ENCODE data around the gene ANKRD16.
A peak's percentile ranks its signal among the peaks of the same experiment; 100 is the strongest.

Gene ANKRD16

GRCh38 chr10:5889624-5890451 lies at the start of gene ANKRD16, which contains the start of gene FBH1:
ANKRD16 (minus strand) TSS chr10:5889893; CDS start chr10:5889354, 539 bp downstream.
FBH1 (plus strand) TSS chr10:5890243; CDS start chr10:5890346, 103 bp downstream.
- H4K20me1 ChIP-seq (ENCODE audit: insufficient read depth, low read length): peaks cover 37% of the 10 kb centered on the region
- peaks cover 40% of the 10 kb centered on the region for H3K4me1 ChIP-seq (ENCODE audit: insufficient read depth, low read length)
- H3K4me2 ChIP-seq (ENCODE audit: insufficient read depth, low read length): peak within 1 kb of the TSS; percentile 95
- peak; percentile 98 for DNase-seq
- H3K9ac ChIP-seq (ENCODE audit: low read depth, low read length): peak within 1 kb of the TSS; percentile 87
- ATAC-seq (ENCODE audit: insufficient read depth, low read depth): peak; percentile 86
- peaks cover 48% of the 10 kb centered on the region for H3K36me3 ChIP-seq (ENCODE audit: insufficient read depth, low read length)
- peak within 1 kb of the TSS; percentile 92 for H2AFZ ChIP-seq (ENCODE audit: low read depth, low read length)
- TF ChIP-seq CTCF (IDR thresholded peaks at IDR 0.05; ENCODE audit: borderline replicate concordance, extremely low read depth, low read length, poor library complexity, severe bottlenecking) (no peak), EZH2 (IDR thresholded peaks at IDR 0.05; ENCODE audit: borderline replicate concordance, low read depth, low read length, severe bottlenecking) (no peak)
- H3K27ac ChIP-seq (ENCODE audit: low read length): peak within 1 kb of the TSS; percentile 70
- no peaks in the 10 kb centered on the region for H3K27me3 ChIP-seq (ENCODE audit: insufficient read depth, low read length, poor library complexity)
- H3K9me3 ChIP-seq (ENCODE audit: insufficient read depth, low read length, severe bottlenecking): no peaks in the 10 kb centered on the region
- peaks cover 62% of the 10 kb centered on the region for H3K79me2 ChIP-seq (ENCODE audit: insufficient read depth, low read length)
- H3K4me3 ChIP-seq (ENCODE audit: low read depth in 1 of 2, low read length in 2 of 2): peak within 1 kb of the TSS; percentile 76 to 96

GRCh38 chr10:5938291-5938690 lies 48.6 kb upstream of the ANKRD16 start:
- Histone ChIP-seq H3K4me3 (ENCODE audit: low read depth in 1 of 2, low read length in 2 of 2) (no peak overlapping the region), H3K9me3 (ENCODE audit: insufficient read depth, low read length, severe bottlenecking) (no peaks in the 10 kb centered on the region), H3K27me3 (ENCODE audit: insufficient read depth, low read length, poor library complexity) (no peaks in the 10 kb centered on the region), H3K9ac (ENCODE audit: low read depth, low read length) (no peak overlapping the region), H3K4me2 (ENCODE audit: insufficient read depth, low read length) (no peak overlapping the region), H2AFZ (ENCODE audit: low read depth, low read length) (no peak overlapping the region), H3K79me2 (ENCODE audit: insufficient read depth, low read length) (no peaks in the 10 kb centered on the region), H4K20me1 (ENCODE audit: insufficient read depth, low read length) (no peaks in the 10 kb centered on the region), H3K4me1 (ENCODE audit: insufficient read depth, low read length) (no peaks in the 10 kb centered on the region), H3K27ac (ENCODE audit: low read length) (no peak overlapping the region), H3K36me3 (ENCODE audit: insufficient read depth, low read length) (peaks cover 37% of the 10 kb centered on the region)
- no peak for ATAC-seq (ENCODE audit: insufficient read depth, low read depth)
- DNase-seq: no peak
- TF ChIP-seq CTCF (IDR thresholded peaks at IDR 0.05; ENCODE audit: borderline replicate concordance, extremely low read depth, low read length, poor library complexity, severe bottlenecking) (no peak), EZH2 (IDR thresholded peaks at IDR 0.05; ENCODE audit: borderline replicate concordance, low read depth, low read length, severe bottlenecking) (no peak)

- H3K9ac ChIP-seq (ENCODE audit: low read depth, low read length): no peak overlapping the region
- TF ChIP-seq CTCF (IDR thresholded peaks at IDR 0.05; ENCODE audit: borderline replicate concordance, extremely low read depth, low read length, poor library complexity, severe bottlenecking) (no peak), EZH2 (IDR thresholded peaks at IDR 0.05; ENCODE audit: borderline replicate concordance, low read depth, low read length, severe bottlenecking) (no peak)
- DNase-seq: no peak
- H3K4me1 ChIP-seq (ENCODE audit: insufficient read depth, low read length): no peaks in the 10 kb centered on the region
- H3K9me3 ChIP-seq (ENCODE audit: insufficient read depth, low read length, severe bottlenecking): no peaks in the 10 kb centered on the region
- H3K79me2 ChIP-seq (ENCODE audit: insufficient read depth, low read length): no peaks in the 10 kb centered on the region
- ATAC-seq (ENCODE audit: insufficient read depth, low read depth): no peak
- H3K4me2 ChIP-seq (ENCODE audit: insufficient read depth, low read length): no peak overlapping the region
- peaks cover 48% of the 10 kb centered on the region for H3K36me3 ChIP-seq (ENCODE audit: insufficient read depth, low read length)
- no peaks in the 10 kb centered on the region for H3K27me3 ChIP-seq (ENCODE audit: insufficient read depth, low read length, poor library complexity)
- no peak overlapping the region for H3K27ac ChIP-seq (ENCODE audit: low read length)
- H4K20me1 ChIP-seq (ENCODE audit: insufficient read depth, low read length): no peaks in the 10 kb centered on the region
- no peak overlapping the region for H2AFZ ChIP-seq (ENCODE audit: low read depth, low read length)
- H3K4me3 ChIP-seq (ENCODE audit: low read depth in 1 of 2, low read length in 2 of 2): no peak overlapping the region
Observed at GRCh38 chr10:5937016-5937415, 47.3 kb upstream of the ANKRD16 start.

All from DND-41 (cell line).